ENCODE measurements around the gene CREBRF. TPM values are rescaled to one million over a fixed set of nuclear protein-coding genes. Genes with fewer than 3 reads are reported as not detected.
"Not testable (repeated sequence)": the region's sequence is repeated elsewhere in the genome, so short reads cannot be mapped to it uniquely, and the experiment has no call there.

Gene CREBRF
- total RNA-seq, 1 donor from 2014 or later: 34.4 TPM

DNA sequence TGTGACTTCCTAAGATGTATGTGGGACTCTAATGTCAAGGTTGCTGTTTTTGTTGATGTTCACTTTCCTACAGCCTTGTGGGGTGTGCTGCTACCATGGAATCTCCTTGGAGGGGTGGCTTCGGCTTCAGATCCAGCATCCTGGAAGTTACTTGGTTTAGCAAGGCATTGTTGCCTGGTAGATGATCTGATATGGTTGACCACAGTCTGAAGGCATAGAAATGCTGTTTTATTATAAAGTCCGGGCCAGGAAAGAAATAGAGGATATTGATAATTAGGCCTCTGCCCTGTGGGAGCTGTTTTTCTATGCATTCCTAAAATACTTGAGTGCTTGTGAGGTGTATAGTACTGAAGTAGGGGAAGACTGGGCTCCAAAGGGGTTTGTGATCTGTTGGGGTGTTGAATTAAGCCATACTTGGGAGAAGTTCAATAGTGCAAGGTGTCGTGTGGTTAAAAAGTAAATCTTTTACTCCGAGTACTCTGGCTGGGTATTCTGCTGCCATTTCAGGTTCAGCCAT lies 27.3 kb upstream of the CREBRF start:
- Histone ChIP-seq H3K9me3 (no peaks in the 10 kb centered on the region), H3K27ac (no peak overlapping the region), H3K36me3 (no peaks in the 10 kb centered on the region), H3K4me1 (peaks cover 28% of the 10 kb centered on the region), H3K27me3 (no peaks in the 10 kb centered on the region), H3K4me3 (no peak overlapping the region)
- DNase-seq (ENCODE audit: extremely low spot score in 2 of 2): no peak
- TF ChIP-seq, protein P1, sequence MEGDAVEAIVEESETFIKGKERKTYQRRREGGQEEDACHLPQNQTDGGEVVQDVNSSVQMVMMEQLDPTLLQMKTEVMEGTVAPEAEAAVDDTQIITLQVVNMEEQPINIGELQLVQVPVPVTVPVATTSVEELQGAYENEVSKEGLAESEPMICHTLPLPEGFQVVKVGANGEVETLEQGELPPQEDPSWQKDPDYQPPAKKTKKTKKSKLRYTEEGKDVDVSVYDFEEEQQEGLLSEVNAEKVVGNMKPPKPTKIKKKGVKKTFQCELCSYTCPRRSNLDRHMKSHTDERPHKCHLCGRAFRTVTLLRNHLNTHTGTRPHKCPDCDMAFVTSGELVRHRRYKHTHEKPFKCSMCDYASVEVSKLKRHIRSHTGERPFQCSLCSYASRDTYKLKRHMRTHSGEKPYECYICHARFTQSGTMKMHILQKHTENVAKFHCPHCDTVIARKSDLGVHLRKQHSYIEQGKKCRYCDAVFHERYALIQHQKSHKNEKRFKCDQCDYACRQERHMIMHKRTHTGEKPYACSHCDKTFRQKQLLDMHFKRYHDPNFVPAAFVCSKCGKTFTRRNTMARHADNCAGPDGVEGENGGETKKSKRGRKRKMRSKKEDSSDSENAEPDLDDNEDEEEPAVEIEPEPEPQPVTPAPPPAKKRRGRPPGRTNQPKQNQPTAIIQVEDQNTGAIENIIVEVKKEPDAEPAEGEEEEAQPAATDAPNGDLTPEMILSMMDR (IDR thresholded peaks at IDR 0.05): no peak
- TF ChIP-seq POLR2A (IDR thresholded peaks at IDR 0.05): no peak
- no peak for TF ChIP-seq POLR2AphosphoS5 (IDR thresholded peaks at IDR 0.05; ENCODE audit: insufficient read depth in 1 of 2, low read depth in 1 of 2)
- intact Hi-C loops (cut with DNase I): no loop called here

DNA sequence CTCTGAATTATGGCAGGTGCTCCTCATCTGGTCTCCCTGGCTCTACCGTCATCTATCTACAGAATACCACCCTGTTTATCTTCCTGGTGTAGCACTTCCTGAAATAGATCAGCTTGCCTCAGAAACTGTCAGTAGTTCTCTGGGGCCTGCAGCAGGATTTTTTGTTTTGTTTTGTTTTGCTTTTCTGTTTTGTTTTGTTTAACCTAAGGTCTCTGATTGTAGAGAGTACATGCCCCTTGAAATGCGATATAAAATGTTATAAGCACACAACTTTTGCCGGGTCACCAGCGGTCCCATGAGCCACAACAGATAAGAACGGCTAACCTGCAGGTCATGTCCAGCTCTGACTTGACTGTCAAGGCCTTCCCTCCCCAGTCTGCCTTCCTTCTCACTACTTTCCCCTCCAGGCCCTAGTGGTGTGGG lies 26.6 kb upstream of the CREBRF start:
- Histone ChIP-seq H3K4me3 (no peak overlapping the region), H3K4me1 (peaks cover 28% of the 10 kb centered on the region), H3K36me3 (no peaks in the 10 kb centered on the region), H3K27me3 (no peaks in the 10 kb centered on the region), H3K27ac (no peak overlapping the region), H3K9me3 (no peaks in the 10 kb centered on the region)
- intact Hi-C loops (cut with DNase I): no loop called here
- no peak for DNase-seq (ENCODE audit: extremely low spot score in 2 of 2)
- TF ChIP-seq, protein P1 (IDR thresholded peaks at IDR 0.05): no peak
- TF ChIP-seq POLR2AphosphoS5 (IDR thresholded peaks at IDR 0.05; ENCODE audit: insufficient read depth in 1 of 2, low read depth in 1 of 2) (no peak), POLR2A (IDR thresholded peaks at IDR 0.05) (no peak)

DNA sequence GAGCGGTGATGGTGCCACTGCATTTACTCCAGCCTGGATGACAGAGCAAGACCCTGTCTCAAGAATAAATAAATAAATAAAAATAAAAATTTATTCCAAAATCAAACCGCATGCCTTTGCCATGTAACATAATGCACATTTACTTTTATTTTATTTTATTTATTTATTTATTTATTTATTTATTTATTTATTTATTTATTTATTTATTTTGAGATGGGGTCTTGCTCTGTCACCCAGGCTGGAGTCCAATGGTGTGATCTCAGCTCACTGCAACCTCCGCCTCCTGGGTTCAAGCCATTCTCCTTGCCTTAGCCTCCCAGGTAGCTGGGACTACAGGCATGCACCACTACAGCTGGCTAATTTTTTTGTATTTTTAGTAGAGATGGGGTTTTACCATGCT lies 24.1 kb upstream of the CREBRF start:
- H3K4me1 ChIP-seq: peaks cover 53% of the 10 kb centered on the region
- H3K27me3 ChIP-seq; H3K27ac ChIP-seq; DNase-seq (ENCODE audit: extremely low spot score in 2 of 2); H3K4me3 ChIP-seq; H3K36me3 ChIP-seq; H3K9me3 ChIP-seq; intact Hi-C loops (cut with DNase I): not testable (repeated sequence)

DNA sequence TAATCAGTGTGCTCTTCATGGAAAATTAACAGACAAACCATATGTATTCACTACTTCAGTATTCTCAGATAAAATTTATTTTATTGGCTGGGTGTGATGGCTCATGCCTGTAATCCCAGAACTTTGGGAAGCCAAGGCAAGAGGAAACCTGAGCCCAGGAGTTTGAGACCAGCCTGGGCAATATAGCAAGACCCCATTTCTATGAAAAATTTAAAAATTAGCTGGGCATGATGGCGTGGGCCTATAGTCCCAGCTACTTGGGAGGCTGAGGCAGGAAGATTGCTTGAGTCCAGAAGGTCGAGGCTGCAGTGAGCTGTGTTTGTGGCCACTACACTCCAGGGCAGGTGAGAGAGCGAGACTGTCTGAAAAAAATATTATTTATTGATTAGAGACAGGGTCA lies 23.4 kb upstream of the CREBRF start:
- Histone ChIP-seq H3K27ac (no peak overlapping the region), H3K27me3 (no peaks in the 10 kb centered on the region), H3K36me3 (no peaks in the 10 kb centered on the region), H3K4me3 (no peak overlapping the region), H3K9me3 (no peaks in the 10 kb centered on the region), H3K4me1 (peaks cover 54% of the 10 kb centered on the region)
- no peak for DNase-seq (ENCODE audit: extremely low spot score in 2 of 2)
- TF ChIP-seq POLR2A (IDR thresholded peaks at IDR 0.05) (no peak), POLR2AphosphoS5 (IDR thresholded peaks at IDR 0.05; ENCODE audit: insufficient read depth in 1 of 2, low read depth in 1 of 2) (no peak)
- TF ChIP-seq, protein P1 (IDR thresholded peaks at IDR 0.05): no peak
- intact Hi-C loops (cut with DNase I): no loop called here

DNA sequence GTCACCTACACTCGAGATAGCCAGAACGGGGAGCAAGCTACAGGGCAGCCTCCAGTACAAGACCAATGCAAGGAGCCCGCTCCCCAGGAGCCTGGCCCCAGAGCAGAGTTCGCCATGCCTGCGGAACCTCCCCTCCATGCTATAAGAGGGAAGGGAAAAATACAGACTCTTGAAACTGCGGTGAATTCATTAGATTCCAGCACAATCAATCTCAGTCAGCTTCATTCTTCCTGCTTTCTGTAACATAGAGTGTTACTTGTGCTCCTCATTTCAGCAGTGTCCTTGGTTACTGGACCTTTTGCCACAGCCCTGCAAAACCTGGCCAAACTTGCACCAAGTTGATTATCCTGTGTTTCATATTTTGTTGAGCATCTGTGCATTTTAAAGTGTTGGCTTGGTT lies 22.2 kb upstream of the CREBRF start:
- Histone ChIP-seq H3K4me1 (peaks cover 43% of the 10 kb centered on the region), H3K36me3 (no peaks in the 10 kb centered on the region), H3K27me3 (no peaks in the 10 kb centered on the region), H3K9me3 (no peaks in the 10 kb centered on the region), H3K4me3 (no peak overlapping the region), H3K27ac (no peak overlapping the region)
- DNase-seq (ENCODE audit: extremely low spot score in 2 of 2): no peak
- TF ChIP-seq POLR2A (IDR thresholded peaks at IDR 0.05) (no peak), POLR2AphosphoS5 (IDR thresholded peaks at IDR 0.05; ENCODE audit: insufficient read depth in 1 of 2, low read depth in 1 of 2) (no peak)
- TF ChIP-seq, protein P1 (IDR thresholded peaks at IDR 0.05): no peak
- intact Hi-C loops (cut with DNase I): no loop called here

All from vagina (tissue), 2 donors.